ENCODE measurements around the gene PCMT1. TPM values are rescaled to one million over a fixed set of nuclear protein-coding genes. Genes with fewer than 3 reads are reported as not detected.

The PCMT1 gene
- total and polyA plus RNA-seq, 2 experiments from 2014 or later: 110 to 126 TPM

DNA sequence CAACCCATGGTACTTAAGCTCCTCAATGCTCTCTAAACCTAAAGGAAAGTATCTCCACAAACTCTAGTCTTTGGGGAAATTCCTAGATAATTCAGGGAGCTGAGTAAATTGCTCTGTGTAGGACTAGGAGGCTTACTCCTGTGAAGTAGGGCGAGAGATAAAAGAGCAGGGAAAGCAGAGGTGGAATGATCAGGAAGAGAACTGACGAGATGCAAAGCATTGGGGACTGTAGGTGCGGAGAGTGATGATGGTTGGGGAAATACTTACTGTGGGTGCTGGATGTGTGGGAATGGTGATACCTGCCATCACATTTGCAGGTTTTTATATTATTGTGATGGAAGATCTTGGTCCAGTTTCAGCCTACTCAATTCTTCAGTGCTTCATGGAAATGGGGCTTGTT, 30.0 kb upstream of the PCMT1 start:
- no peaks in the 10 kb centered on the region for H3K36me3 ChIP-seq (replicated peaks; ENCODE audit: insufficient read depth, low read depth)
- TF ChIP-seq EZH2 (IDR thresholded peaks at IDR 0.05; ENCODE audit: borderline replicate concordance) (no peak), EZH2phosphoT487 (IDR thresholded peaks at IDR 0.05; ENCODE audit: low read depth, severe bottlenecking, unreplicated experiment) (no peak)
- TF ChIP-seq, protein P1, sequence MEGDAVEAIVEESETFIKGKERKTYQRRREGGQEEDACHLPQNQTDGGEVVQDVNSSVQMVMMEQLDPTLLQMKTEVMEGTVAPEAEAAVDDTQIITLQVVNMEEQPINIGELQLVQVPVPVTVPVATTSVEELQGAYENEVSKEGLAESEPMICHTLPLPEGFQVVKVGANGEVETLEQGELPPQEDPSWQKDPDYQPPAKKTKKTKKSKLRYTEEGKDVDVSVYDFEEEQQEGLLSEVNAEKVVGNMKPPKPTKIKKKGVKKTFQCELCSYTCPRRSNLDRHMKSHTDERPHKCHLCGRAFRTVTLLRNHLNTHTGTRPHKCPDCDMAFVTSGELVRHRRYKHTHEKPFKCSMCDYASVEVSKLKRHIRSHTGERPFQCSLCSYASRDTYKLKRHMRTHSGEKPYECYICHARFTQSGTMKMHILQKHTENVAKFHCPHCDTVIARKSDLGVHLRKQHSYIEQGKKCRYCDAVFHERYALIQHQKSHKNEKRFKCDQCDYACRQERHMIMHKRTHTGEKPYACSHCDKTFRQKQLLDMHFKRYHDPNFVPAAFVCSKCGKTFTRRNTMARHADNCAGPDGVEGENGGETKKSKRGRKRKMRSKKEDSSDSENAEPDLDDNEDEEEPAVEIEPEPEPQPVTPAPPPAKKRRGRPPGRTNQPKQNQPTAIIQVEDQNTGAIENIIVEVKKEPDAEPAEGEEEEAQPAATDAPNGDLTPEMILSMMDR (IDR thresholded peaks at IDR 0.05; ENCODE audit: poor library complexity): no peak
- H3K4me1 ChIP-seq (ENCODE audit: insufficient read depth): peaks cover 13% of the 10 kb centered on the region
- no peak overlapping the region for H2AFZ ChIP-seq
- H3K27ac ChIP-seq: no peak overlapping the region
- H3K79me2 ChIP-seq: peaks cover 40% of the 10 kb centered on the region
- DNase-seq (ENCODE audit: low spot score): no peak
- no peak overlapping the region for H3K4me3 ChIP-seq
- WGBS (ENCODE audit: low lambda C conversion rate, missing lambda C conversion rate): 95% methylated on average over 3 of the region's 3 CpGs
- H3K4me2 ChIP-seq: no peak overlapping the region
- no peaks in the 10 kb centered on the region for H3K9me3 ChIP-seq (ENCODE audit: low read depth)
- H3K27me3 ChIP-seq: no peaks in the 10 kb centered on the region
- peaks cover 16% of the 10 kb centered on the region for H4K20me1 ChIP-seq (ENCODE audit: insufficient read depth, poor library complexity, severe bottlenecking)
- no peaks in the 10 kb centered on the region for H3K9me2 ChIP-seq (replicated peaks; ENCODE audit: insufficient read depth)

DNA sequence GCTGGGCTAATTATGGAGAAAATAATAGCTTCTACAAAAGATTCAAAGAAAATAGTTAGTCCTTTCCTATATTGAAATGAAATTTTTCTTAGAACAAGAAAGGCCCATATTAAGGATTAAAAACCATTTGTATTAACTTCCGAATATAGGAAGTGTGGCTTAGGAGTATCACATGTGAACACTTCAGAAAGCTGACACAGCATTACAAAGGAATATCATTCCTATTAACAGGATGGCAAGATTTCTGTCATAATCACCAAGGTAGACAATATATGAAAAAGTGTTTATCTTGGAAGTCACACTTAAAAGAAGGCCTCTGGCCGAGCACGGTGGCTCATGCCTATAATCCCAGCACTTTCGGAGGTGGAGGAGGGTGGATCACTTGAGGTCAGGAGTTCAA, 26.3 kb upstream of the PCMT1 start:
- no peak overlapping the region for H3K4me2 ChIP-seq
- H3K9me3 ChIP-seq (ENCODE audit: low read depth): no peaks in the 10 kb centered on the region
- TF ChIP-seq EZH2 (IDR thresholded peaks at IDR 0.05; ENCODE audit: borderline replicate concordance) (no peak), EZH2phosphoT487 (IDR thresholded peaks at IDR 0.05; ENCODE audit: low read depth, severe bottlenecking, unreplicated experiment) (no peak)
- TF ChIP-seq, protein P1 (IDR thresholded peaks at IDR 0.05; ENCODE audit: poor library complexity): no peak
- no peaks in the 10 kb centered on the region for H4K20me1 ChIP-seq (ENCODE audit: insufficient read depth, poor library complexity, severe bottlenecking)
- no peak overlapping the region for H3K4me3 ChIP-seq
- no peak for DNase-seq (ENCODE audit: low spot score)
- H3K27me3 ChIP-seq: no peaks in the 10 kb centered on the region
- H3K79me2 ChIP-seq: peaks cover 11% of the 10 kb centered on the region
- H3K27ac ChIP-seq: peak overlapping the region; percentile 33
- no peaks in the 10 kb centered on the region for H3K36me3 ChIP-seq (replicated peaks; ENCODE audit: insufficient read depth, low read depth)
- no peaks in the 10 kb centered on the region for H3K4me1 ChIP-seq (ENCODE audit: insufficient read depth)
- 91% methylated on average over 4 of the region's 4 CpGs for WGBS (ENCODE audit: low lambda C conversion rate, missing lambda C conversion rate)
- H2AFZ ChIP-seq: no peak overlapping the region
- no peaks in the 10 kb centered on the region for H3K9me2 ChIP-seq (replicated peaks; ENCODE audit: insufficient read depth)

DNA sequence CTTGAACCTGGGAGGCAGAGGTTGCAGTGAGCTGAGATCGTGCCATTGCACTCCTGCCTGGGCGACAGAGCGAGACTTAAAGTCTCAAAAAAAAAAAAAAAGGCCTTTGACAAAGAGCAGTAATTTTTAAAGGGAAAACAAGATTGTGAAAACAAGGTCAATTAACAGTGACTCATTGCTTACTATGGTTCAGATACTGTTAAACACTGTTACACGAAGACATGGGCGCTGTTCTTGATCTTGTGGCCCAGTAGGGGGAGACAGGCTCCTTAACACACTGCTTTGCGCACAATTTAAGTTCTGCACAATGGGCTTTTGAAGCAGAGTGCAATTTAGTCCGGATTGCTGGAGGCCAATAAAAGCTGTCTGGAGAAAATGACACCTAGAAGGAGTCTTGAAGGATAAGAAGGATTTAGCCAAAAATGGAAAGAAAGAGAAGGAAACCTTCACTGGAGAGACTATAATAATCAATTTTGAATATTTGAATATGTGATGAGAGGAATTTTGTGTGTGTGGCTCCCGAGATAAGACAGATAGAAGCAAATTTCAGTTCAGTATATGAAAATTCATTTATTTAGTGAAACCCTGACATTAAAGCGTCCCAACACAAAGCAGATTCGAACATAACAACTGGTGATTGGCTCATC, 25.6 kb upstream of the PCMT1 start:
- Histone ChIP-seq H3K9me3 (ENCODE audit: low read depth) (no peaks in the 10 kb centered on the region), H3K79me2 (peaks cover 5% of the 10 kb centered on the region), H2AFZ (no peak overlapping the region), H3K36me3 (replicated peaks; ENCODE audit: insufficient read depth, low read depth) (no peaks in the 10 kb centered on the region), H3K27ac (peak overlapping the region; percentile 33), H3K9me2 (replicated peaks; ENCODE audit: insufficient read depth) (no peaks in the 10 kb centered on the region), H4K20me1 (ENCODE audit: insufficient read depth, poor library complexity, severe bottlenecking) (no peaks in the 10 kb centered on the region), H3K27me3 (no peaks in the 10 kb centered on the region), H3K4me2 (no peak overlapping the region), H3K4me3 (no peak overlapping the region), H3K4me1 (ENCODE audit: insufficient read depth) (peaks cover 3% of the 10 kb centered on the region)
- 68% methylated on average over 10 of the region's 10 CpGs for WGBS (ENCODE audit: low lambda C conversion rate, missing lambda C conversion rate)
- peak; percentile 83 for DNase-seq (ENCODE audit: low spot score)
- TF ChIP-seq, protein P1 (IDR thresholded peaks at IDR 0.05; ENCODE audit: poor library complexity): peak; percentile 75
- TF ChIP-seq EZH2 (IDR thresholded peaks at IDR 0.05; ENCODE audit: borderline replicate concordance): no peak

Measured in hepatocyte (in vitro differentiated cells).